Fibroblast of pulmonary artery (primary cell): ENCODE results near the gene HAGHL.

ENCODE experiments used
- DNase-seq: peaks from one replicate; pipeline ENCODE4 v3.0.0-alpha.2; 2010; ENCODE audit warnings: low read depth
- H3K4me3 ChIP-seq: replicated peaks from 2 replicates; pipeline ENCODE4 v1.5.1; 2011; ENCODE audit warnings: low read depth, mild to moderate bottlenecking, control low read depth, low read length, moderate library complexity
- CTCF ChIP-seq: IDR thresholded peaks from 2 replicates; pipeline ENCODE4 v1.5.1; 2011; ENCODE audit warnings: mild to moderate bottlenecking, control low read depth, low read length, inconsistent platforms; ENCODE audit errors: missing control alignments

HAGHL gene

GRCh38 chr16:698911-699671 is 27.8 kb upstream of the HAGHL start:
- no peak for DNase-seq
- no peak for TF ChIP-seq CTCF
- H3K4me3 ChIP-seq: no peak overlapping the region

- TF ChIP-seq CTCF: no peak
- H3K4me3 ChIP-seq: no peak overlapping the region
- no peak for DNase-seq
Observed at GRCh38 chr16:700684-701584, 26.0 kb upstream of the HAGHL start.

GRCh38 chr16:702341-702740 is 24.6 kb upstream of the HAGHL start:
- H3K4me3 ChIP-seq: no peak overlapping the region
- no peak for DNase-seq
- TF ChIP-seq CTCF: no peak

GRCh38 chr16:703406-703805 is 23.5 kb upstream of the HAGHL start:
- no peak overlapping the region for H3K4me3 ChIP-seq
- no peak for DNase-seq
- TF ChIP-seq CTCF: no peak

- TF ChIP-seq CTCF: no peak
- no peak for DNase-seq
- H3K4me3 ChIP-seq: no peak overlapping the region
Observed at GRCh38 chr16:704047-704446, 22.9 kb upstream of the HAGHL start.

- H3K4me3 ChIP-seq: no peak overlapping the region
- no peak for TF ChIP-seq CTCF
- no peak for DNase-seq
Observed at GRCh38 chr16:704552-705380, 22.1 kb upstream of the HAGHL start.
